A673 (cell line): Measurements from ENCODE around the gene CCBE1.

Source experiments
- EZH2 ChIP-seq: fragments of 200-600 bp; sonication (generic); IDR thresholded peaks from 2 replicates; pipeline ENCODE4 v1.6.1; 2017; ENCODE audit warnings: borderline replicate concordance, low read depth, mild to moderate bottlenecking, mixed read lengths, antibody characterized with exemption, low read length; ENCODE audit not compliant: poor library complexity, severe bottlenecking
- TF ChIP-seq, protein P1 (sequence below): fragments of 300-800, 200-600 bp; sonication (generic); conservative IDR thresholded peaks from 2 replicates; pipeline ENCODE4 v1.5.1; 2017; ENCODE audit warnings: low read depth, mild to moderate bottlenecking, antibody characterized with exemption, low read length, moderate library complexity, mixed read lengths

DNA sequence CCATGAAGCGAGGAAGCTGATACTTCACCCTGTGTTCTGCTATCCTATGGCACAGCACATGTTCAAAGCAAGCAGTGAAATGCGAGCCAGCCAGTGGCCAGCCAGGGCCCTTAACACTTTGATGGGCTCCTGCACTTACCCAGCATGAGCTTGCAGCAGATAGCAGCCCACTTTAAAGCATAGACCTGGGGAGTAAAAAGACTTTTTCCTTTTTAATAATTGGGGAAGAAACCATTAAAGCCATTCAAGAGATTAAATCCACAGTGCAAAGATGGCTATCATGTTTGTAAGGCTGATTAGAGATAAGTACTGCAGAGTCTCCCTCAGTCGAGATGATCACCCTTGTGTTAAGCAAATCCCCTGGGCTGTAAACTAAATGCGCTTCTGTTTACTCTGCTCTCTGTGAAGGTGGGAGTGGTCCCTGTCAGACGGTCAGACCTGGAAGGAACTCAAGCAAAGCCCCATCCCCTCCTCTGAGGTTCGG lies 15.7 kb downstream of the CCBE1 start:
- TF ChIP-seq, protein P1, sequence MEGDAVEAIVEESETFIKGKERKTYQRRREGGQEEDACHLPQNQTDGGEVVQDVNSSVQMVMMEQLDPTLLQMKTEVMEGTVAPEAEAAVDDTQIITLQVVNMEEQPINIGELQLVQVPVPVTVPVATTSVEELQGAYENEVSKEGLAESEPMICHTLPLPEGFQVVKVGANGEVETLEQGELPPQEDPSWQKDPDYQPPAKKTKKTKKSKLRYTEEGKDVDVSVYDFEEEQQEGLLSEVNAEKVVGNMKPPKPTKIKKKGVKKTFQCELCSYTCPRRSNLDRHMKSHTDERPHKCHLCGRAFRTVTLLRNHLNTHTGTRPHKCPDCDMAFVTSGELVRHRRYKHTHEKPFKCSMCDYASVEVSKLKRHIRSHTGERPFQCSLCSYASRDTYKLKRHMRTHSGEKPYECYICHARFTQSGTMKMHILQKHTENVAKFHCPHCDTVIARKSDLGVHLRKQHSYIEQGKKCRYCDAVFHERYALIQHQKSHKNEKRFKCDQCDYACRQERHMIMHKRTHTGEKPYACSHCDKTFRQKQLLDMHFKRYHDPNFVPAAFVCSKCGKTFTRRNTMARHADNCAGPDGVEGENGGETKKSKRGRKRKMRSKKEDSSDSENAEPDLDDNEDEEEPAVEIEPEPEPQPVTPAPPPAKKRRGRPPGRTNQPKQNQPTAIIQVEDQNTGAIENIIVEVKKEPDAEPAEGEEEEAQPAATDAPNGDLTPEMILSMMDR = no peak
- no peak for TF ChIP-seq EZH2
